Measurements from ENCODE around the gene TMEM11. TPM values are rescaled to one million over a fixed set of nuclear protein-coding genes. Genes with fewer than 3 reads are reported as not detected.

The TMEM11 gene
- polyA plus RNA-seq, 1 donor (not counting 4 experiments of a cell fraction or from before 2014, with no cell fraction given), result 40.1 TPM

DNA sequence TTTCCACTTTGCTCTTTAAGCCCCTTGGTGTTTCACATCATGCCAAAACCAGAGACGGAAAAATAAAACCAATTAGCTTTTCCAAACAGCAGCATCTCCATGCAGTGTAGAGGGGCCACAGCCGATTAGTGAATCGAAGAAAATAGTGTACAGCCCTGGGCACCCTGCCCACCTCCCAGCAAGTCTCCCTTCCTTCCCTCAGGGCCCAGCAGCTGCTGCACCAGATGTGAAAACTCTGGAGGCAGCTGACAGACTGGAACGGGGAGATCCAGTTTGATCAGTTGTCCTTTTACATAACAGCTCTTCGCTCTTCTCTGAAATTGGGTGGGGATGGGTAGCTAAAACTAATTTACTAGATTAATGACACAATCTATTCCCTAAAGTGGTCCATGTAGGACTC is 19.3 kb downstream of the TMEM11 start:
- no peak overlapping the region for H3K9ac ChIP-seq (ENCODE audit: control insufficient read depth, extremely low read depth, insufficient read depth, low read length)
- DNase-seq (ENCODE audit: low read depth, low spot score) (no peak), FAIRE-seq (no peak)
- no peak overlapping the region for H2AFZ ChIP-seq (ENCODE audit: control insufficient read depth, low read length)
- H3K27ac ChIP-seq (ENCODE audit: control insufficient read depth, insufficient read depth, low read length), result no peak overlapping the region
- H3K9me1 ChIP-seq (ENCODE audit: control insufficient read depth, extremely low read depth, insufficient read depth, low read length), result peaks cover 6% of the 10 kb centered on the region
- no peaks in the 10 kb centered on the region for H3K9me3 ChIP-seq (ENCODE audit: control insufficient read depth, low read depth, low read length)
- peaks cover 28% of the 10 kb centered on the region for H3K4me1 ChIP-seq (ENCODE audit: control insufficient read depth, extremely low read depth, insufficient read depth, low read length)
- H3K79me2 ChIP-seq (ENCODE audit: control insufficient read depth, insufficient read depth, low read length), result peaks cover 20% of the 10 kb centered on the region
- dilution Hi-C loops (cut with MboI; ENCODE audit: extremely low pct_ligation_motif_present, low sequenced_read_pairs), result no loop called here
- H4K20me1 ChIP-seq (ENCODE audit: control insufficient read depth, extremely low read depth, insufficient read depth, low read length), result peaks cover 5% of the 10 kb centered on the region
- TF ChIP-seq, protein P1, sequence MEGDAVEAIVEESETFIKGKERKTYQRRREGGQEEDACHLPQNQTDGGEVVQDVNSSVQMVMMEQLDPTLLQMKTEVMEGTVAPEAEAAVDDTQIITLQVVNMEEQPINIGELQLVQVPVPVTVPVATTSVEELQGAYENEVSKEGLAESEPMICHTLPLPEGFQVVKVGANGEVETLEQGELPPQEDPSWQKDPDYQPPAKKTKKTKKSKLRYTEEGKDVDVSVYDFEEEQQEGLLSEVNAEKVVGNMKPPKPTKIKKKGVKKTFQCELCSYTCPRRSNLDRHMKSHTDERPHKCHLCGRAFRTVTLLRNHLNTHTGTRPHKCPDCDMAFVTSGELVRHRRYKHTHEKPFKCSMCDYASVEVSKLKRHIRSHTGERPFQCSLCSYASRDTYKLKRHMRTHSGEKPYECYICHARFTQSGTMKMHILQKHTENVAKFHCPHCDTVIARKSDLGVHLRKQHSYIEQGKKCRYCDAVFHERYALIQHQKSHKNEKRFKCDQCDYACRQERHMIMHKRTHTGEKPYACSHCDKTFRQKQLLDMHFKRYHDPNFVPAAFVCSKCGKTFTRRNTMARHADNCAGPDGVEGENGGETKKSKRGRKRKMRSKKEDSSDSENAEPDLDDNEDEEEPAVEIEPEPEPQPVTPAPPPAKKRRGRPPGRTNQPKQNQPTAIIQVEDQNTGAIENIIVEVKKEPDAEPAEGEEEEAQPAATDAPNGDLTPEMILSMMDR (optimal IDR thresholded peaks at IDR 0.05 in 1 of 3, IDR thresholded peaks at IDR 0.05 in 1 of 3, conservative IDR thresholded peaks at IDR 0.05 in 1 of 3; ENCODE audit: extremely low read depth in 1 of 3, insufficient read depth in 2 of 3, low read length in 3 of 3), result no peak
- TF ChIP-seq EZH2 (IDR thresholded peaks at IDR 0.05; ENCODE audit: low read length), result no peak
- H3K27me3 ChIP-seq (ENCODE audit: control insufficient read depth, extremely low read depth, insufficient read depth, low read length), result no peaks in the 10 kb centered on the region
- no peak overlapping the region for H3K4me3 ChIP-seq (ENCODE audit: control insufficient read depth in 2 of 3, extremely low read depth in 1 of 3, insufficient read depth in 2 of 3, low read depth in 1 of 3, low read length in 3 of 3)
- peak overlapping the region; percentile 30 for H3K4me2 ChIP-seq (ENCODE audit: control insufficient read depth, extremely low read depth, insufficient read depth, low read depth, low read length)
- peaks cover 16 to 34% of the 10 kb centered on the region in 2 experiments for H3K36me3 ChIP-seq (ENCODE audit: control insufficient read depth in 2 of 2, extremely low read depth in 1 of 2, insufficient read depth in 2 of 2, low read length in 2 of 2)

DNA sequence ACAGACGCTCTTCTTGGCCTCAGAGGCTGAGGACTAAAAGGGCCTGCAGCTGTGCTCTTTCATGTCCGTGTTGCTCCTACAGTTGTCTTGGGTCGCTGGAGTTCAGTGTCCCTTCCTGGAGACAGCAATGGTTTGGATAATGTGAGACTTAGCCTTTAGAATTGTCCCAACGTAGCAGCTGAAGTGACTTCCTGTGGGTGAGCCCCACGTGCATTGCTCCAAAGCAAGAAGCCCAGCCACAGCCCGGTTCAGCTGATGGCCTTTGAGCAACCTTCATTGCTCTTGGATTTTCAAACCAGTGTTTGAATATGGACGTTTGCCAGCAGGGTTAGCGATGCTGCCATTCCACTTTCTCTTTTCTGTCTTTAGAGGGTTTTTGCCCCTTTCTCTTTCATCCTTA is 19.7 kb downstream of the TMEM11 start:
- H3K4me1 ChIP-seq (ENCODE audit: control insufficient read depth, extremely low read depth, insufficient read depth, low read length), result peaks cover 23% of the 10 kb centered on the region
- H3K36me3 ChIP-seq (ENCODE audit: control insufficient read depth in 2 of 2, extremely low read depth in 1 of 2, insufficient read depth in 2 of 2, low read length in 2 of 2), result peaks cover 17 to 34% of the 10 kb centered on the region in 2 experiments
- no peak for FAIRE-seq
- no peak overlapping the region for H3K9ac ChIP-seq (ENCODE audit: control insufficient read depth, extremely low read depth, insufficient read depth, low read length)
- H3K9me3 ChIP-seq (ENCODE audit: control insufficient read depth, low read depth, low read length), result no peaks in the 10 kb centered on the region
- H3K9me1 ChIP-seq (ENCODE audit: control insufficient read depth, extremely low read depth, insufficient read depth, low read length), result peaks cover 3% of the 10 kb centered on the region
- H3K27me3 ChIP-seq (ENCODE audit: control insufficient read depth, extremely low read depth, insufficient read depth, low read length), result no peaks in the 10 kb centered on the region
- H2AFZ ChIP-seq (ENCODE audit: control insufficient read depth, low read length), result no peak overlapping the region
- peaks cover 15% of the 10 kb centered on the region for H3K79me2 ChIP-seq (ENCODE audit: control insufficient read depth, insufficient read depth, low read length)
- no peak overlapping the region for H3K4me3 ChIP-seq (ENCODE audit: control insufficient read depth in 2 of 3, extremely low read depth in 1 of 3, insufficient read depth in 2 of 3, low read depth in 1 of 3, low read length in 3 of 3)
- dilution Hi-C loops (cut with MboI; ENCODE audit: extremely low pct_ligation_motif_present, low sequenced_read_pairs), result no loop called here
- no peak for DNase-seq (ENCODE audit: low read depth, low spot score)
- H3K27ac ChIP-seq (ENCODE audit: control insufficient read depth, insufficient read depth, low read length), result no peak overlapping the region
- TF ChIP-seq, protein P1 (optimal IDR thresholded peaks at IDR 0.05 in 1 of 3, IDR thresholded peaks at IDR 0.05 in 1 of 3, conservative IDR thresholded peaks at IDR 0.05 in 1 of 3; ENCODE audit: extremely low read depth in 1 of 3, insufficient read depth in 2 of 3, low read length in 3 of 3), result no peak
- no peak for TF ChIP-seq EZH2 (IDR thresholded peaks at IDR 0.05; ENCODE audit: low read length)
- peak overlapping the region; percentile 30 for H3K4me2 ChIP-seq (ENCODE audit: control insufficient read depth, extremely low read depth, insufficient read depth, low read depth, low read length)
- H4K20me1 ChIP-seq (ENCODE audit: control insufficient read depth, extremely low read depth, insufficient read depth, low read length), result peaks cover under 1% of the 10 kb centered on the region

Measured in keratinocyte (primary cell).